Measurements from ENCODE around the gene ORC4. TPM values are rescaled to one million over a fixed set of nuclear protein-coding genes. Genes with fewer than 3 reads are reported as not detected.
A peak's percentile ranks its signal among the peaks of the same experiment; 100 is the strongest.

ORC4 gene
- polyA plus RNA-seq (2013, experiment 1 of 4): 81.0 TPM
- 96.6 TPM for polyA plus RNA-seq (2013, experiment 2 of 4)
- polyA plus RNA-seq (2013, experiment 3 of 4): 69.1 TPM
- 73.2 TPM for polyA plus RNA-seq (2013, experiment 4 of 4)

DNA sequence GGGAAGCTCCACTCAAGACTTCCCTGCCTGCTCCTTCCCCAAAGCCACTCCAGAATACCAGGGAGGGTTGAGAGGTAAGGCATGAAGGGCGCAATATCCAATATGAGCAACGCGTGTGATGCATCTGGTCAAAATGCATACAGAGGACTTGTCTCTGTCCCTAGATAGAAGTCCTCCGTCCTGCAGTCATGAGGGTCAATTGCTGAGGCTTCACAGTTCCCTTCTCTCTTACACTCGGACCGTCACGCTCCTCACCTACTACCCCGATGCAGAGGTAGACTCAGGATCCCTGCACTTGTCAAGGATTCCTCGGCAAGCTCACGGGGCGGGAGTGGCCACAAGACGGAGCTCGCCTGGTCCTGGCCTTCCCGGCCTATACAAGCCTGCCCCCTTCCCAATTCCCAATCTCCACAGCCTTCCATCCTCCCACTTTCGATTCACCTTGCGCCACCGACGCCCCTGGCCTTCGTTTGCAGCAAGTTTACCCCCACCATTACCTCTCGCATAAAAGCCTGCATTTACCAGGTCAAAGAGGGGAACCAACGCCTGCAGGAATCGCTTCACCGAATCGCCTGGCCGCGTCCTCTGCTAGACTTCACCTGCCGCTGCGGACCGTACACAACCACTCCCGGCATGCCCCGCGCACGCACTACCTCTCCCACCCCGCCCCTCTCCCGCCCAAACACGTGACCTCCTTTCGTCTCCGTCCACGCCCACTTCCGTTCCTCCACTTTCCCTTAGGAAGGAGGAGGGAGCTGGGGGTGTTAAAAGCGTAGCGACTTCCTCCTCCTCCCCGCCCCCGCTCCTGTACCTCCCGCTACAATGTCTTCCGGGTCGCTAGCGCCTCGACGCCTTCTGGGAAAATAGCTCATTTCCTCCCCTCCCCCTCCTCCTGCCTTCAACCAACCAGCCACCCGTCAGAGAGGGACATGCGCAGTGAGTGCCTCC lies at the start of gene ORC4:
TSS of gene ORC4 (minus strand) at position 627 of the 948 bp plus-strand sequence. CDS start 44,779 bp downstream, outside the sequence.
- Histone ChIP-seq H3K36me3 (ENCODE audit: control insufficient read depth, insufficient read depth, low read length) (no peaks in the 10 kb centered on the region), H3K27ac (ENCODE audit: insufficient read depth, low read depth, low read length, poor library complexity, severe bottlenecking) (peak within 1 kb of the TSS; percentile 89), H3K4me1 (ENCODE audit: control insufficient read depth, insufficient read depth, low read length) (peaks cover 4% of the 10 kb centered on the region), H3K27me3 (ENCODE audit: control insufficient read depth, insufficient read depth, low read length, poor library complexity, severe bottlenecking) (no peaks in the 10 kb centered on the region), H3K9me3 (ENCODE audit: control insufficient read depth, low read length) (no peaks in the 10 kb centered on the region), H3K4me3 (ENCODE audit: insufficient read depth, low read depth, low read length) (peak within 1 kb of the TSS; percentile 75)
- WGBS, 2 experiments: 0 to 1% methylated on average over 51 to 52 of the region's 52 CpGs

DNA sequence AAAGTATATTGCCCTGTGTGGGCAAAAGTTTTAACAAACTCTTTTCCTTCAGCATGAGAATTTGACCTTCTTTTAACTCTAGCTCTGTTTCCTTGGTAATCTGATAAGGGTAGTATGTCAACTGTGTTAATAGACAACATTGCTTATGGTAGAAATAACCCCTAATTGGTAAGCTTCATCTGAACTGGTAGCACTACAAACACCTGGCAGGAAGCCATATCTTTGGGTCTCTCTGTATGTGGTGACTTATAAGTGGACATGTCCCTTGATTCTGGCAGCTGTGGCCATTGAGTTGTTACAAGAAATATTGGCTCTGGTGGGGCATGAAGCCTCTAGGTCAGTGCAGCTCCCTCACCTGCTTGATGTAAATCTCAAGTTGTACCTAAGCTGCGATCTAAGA lies 47.3 kb upstream of the ORC4 start:
- no peaks in the 10 kb centered on the region for H3K36me3 ChIP-seq (ENCODE audit: control insufficient read depth, insufficient read depth, low read length)
- 83 to 98% methylated on average over 1 of the region's 1 CpG for WGBS, 2 experiments
- no peak overlapping the region for H3K4me3 ChIP-seq (ENCODE audit: insufficient read depth, low read depth, low read length)
- H3K27me3 ChIP-seq (ENCODE audit: control insufficient read depth, insufficient read depth, low read length, poor library complexity, severe bottlenecking): no peaks in the 10 kb centered on the region
- no peaks in the 10 kb centered on the region for H3K4me1 ChIP-seq (ENCODE audit: control insufficient read depth, insufficient read depth, low read length)
- H3K27ac ChIP-seq (ENCODE audit: insufficient read depth, low read depth, low read length, poor library complexity, severe bottlenecking): no peak overlapping the region
- no peaks in the 10 kb centered on the region for H3K9me3 ChIP-seq (ENCODE audit: control insufficient read depth, low read length)

DNA sequence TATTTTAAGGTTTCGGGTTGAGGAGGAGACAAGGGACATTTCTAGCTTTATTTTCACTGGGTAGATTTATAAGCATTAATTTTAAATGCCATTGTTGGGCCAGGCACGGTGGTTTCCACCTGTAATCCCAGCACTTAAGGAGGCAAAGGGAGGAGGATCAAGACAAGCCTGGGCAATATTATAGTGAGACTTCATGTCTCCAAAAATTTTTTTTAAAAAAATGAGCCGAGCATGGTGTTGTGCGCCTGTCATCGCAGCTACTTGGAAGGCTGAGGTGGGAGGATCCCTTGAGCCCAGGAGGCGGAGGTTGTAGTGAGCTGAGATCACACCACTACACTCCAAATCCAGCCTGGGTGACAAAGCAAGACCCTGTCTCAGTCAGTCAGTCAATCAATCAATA lies 45.4 kb upstream of the ORC4 start:
- Histone ChIP-seq H3K4me1 (ENCODE audit: control insufficient read depth, insufficient read depth, low read length) (no peaks in the 10 kb centered on the region), H3K27me3 (ENCODE audit: control insufficient read depth, insufficient read depth, low read length, poor library complexity, severe bottlenecking) (no peaks in the 10 kb centered on the region), H3K9me3 (ENCODE audit: control insufficient read depth, low read length) (no peaks in the 10 kb centered on the region), H3K36me3 (ENCODE audit: control insufficient read depth, insufficient read depth, low read length) (no peaks in the 10 kb centered on the region), H3K4me3 (ENCODE audit: insufficient read depth, low read depth, low read length) (no peak overlapping the region), H3K27ac (ENCODE audit: insufficient read depth, low read depth, low read length, poor library complexity, severe bottlenecking) (no peak overlapping the region)
- 92 to 97% methylated on average over 6 of the region's 6 CpGs for WGBS, 2 experiments

DNA sequence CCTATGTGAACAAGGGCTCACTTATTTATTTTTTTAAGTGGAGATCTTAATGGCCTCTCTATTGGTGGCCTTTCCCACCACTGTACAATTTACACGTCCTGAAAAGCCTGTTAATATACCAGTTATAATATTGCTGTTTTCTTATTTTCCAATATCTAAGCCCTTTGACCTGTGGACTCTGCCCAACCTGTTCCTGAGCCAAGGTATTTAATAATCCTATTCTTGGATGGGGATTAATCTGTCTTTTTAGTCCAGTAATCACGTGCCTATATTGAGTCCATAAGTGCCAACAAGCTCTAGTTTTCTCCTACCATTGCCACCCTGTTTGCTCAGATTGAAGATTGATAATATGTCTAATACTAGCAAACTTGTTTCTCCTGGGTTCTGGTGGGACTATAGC lies 43.1 kb upstream of the ORC4 start:
- WGBS, 2 experiments: 83 to 95% methylated on average over 1 to 2 of the region's 2 CpGs
- H3K4me1 ChIP-seq (ENCODE audit: control insufficient read depth, insufficient read depth, low read length): no peaks in the 10 kb centered on the region
- no peak overlapping the region for H3K27ac ChIP-seq (ENCODE audit: insufficient read depth, low read depth, low read length, poor library complexity, severe bottlenecking)

GRCh38 chr2:148058641-148059040 lies 38.1 kb upstream of the ORC4 start:
- WGBS, 2 experiments: 100% methylated on average over 1 of the region's 1 CpG
- no peaks in the 10 kb centered on the region for H3K27me3 ChIP-seq (ENCODE audit: control insufficient read depth, insufficient read depth, low read length, poor library complexity, severe bottlenecking)
- H3K27ac ChIP-seq (ENCODE audit: insufficient read depth, low read depth, low read length, poor library complexity, severe bottlenecking): no peak overlapping the region
- no peak overlapping the region for H3K4me3 ChIP-seq (ENCODE audit: insufficient read depth, low read depth, low read length)
- H3K36me3 ChIP-seq (ENCODE audit: control insufficient read depth, insufficient read depth, low read length): no peaks in the 10 kb centered on the region
- no peaks in the 10 kb centered on the region for H3K4me1 ChIP-seq (ENCODE audit: control insufficient read depth, insufficient read depth, low read length)
- no peaks in the 10 kb centered on the region for H3K9me3 ChIP-seq (ENCODE audit: control insufficient read depth, low read length)

More for the DNA sequence above, 43.1 kb upstream of the ORC4 start:
- Histone ChIP-seq H3K9me3 (ENCODE audit: control insufficient read depth, low read length) (no peaks in the 10 kb centered on the region), H3K4me3 (ENCODE audit: insufficient read depth, low read depth, low read length) (no peak overlapping the region), H3K27me3 (ENCODE audit: control insufficient read depth, insufficient read depth, low read length, poor library complexity, severe bottlenecking) (no peaks in the 10 kb centered on the region), H3K36me3 (ENCODE audit: control insufficient read depth, insufficient read depth, low read length) (no peaks in the 10 kb centered on the region)

GRCh38 chr2:148052687-148053086 lies 32.1 kb upstream of the ORC4 start:
- Histone ChIP-seq H3K4me3 (ENCODE audit: insufficient read depth, low read depth, low read length) (no peak overlapping the region), H3K36me3 (ENCODE audit: control insufficient read depth, insufficient read depth, low read length) (no peaks in the 10 kb centered on the region), H3K9me3 (ENCODE audit: control insufficient read depth, low read length) (no peaks in the 10 kb centered on the region), H3K27ac (ENCODE audit: insufficient read depth, low read depth, low read length, poor library complexity, severe bottlenecking) (no peak overlapping the region), H3K4me1 (ENCODE audit: control insufficient read depth, insufficient read depth, low read length) (no peaks in the 10 kb centered on the region), H3K27me3 (ENCODE audit: control insufficient read depth, insufficient read depth, low read length, poor library complexity, severe bottlenecking) (no peaks in the 10 kb centered on the region)
- 92 to 100% methylated on average over 1 to 3 of the region's 3 CpGs for WGBS, 2 experiments

- no peaks in the 10 kb centered on the region for H3K36me3 ChIP-seq (ENCODE audit: control insufficient read depth, insufficient read depth, low read length)
- H3K27me3 ChIP-seq (ENCODE audit: control insufficient read depth, insufficient read depth, low read length, poor library complexity, severe bottlenecking): no peaks in the 10 kb centered on the region
- no peaks in the 10 kb centered on the region for H3K9me3 ChIP-seq (ENCODE audit: control insufficient read depth, low read length)
- no peak overlapping the region for H3K4me3 ChIP-seq (ENCODE audit: insufficient read depth, low read depth, low read length)
- H3K4me1 ChIP-seq (ENCODE audit: control insufficient read depth, insufficient read depth, low read length): no peaks in the 10 kb centered on the region
- H3K27ac ChIP-seq (ENCODE audit: insufficient read depth, low read depth, low read length, poor library complexity, severe bottlenecking): no peak overlapping the region
These were observed 28.7 kb upstream of the ORC4 start for GRCh38 chr2:148049284-148049683.

GRCh38 chr2:148048475-148049221 lies 28.1 kb upstream of the ORC4 start:
- WGBS, 2 experiments: 93 to 97% methylated on average over 1 of the region's 1 CpG
- H3K36me3 ChIP-seq (ENCODE audit: control insufficient read depth, insufficient read depth, low read length): no peaks in the 10 kb centered on the region
- H3K4me1 ChIP-seq (ENCODE audit: control insufficient read depth, insufficient read depth, low read length): no peaks in the 10 kb centered on the region
- H3K27ac ChIP-seq (ENCODE audit: insufficient read depth, low read depth, low read length, poor library complexity, severe bottlenecking): no peak overlapping the region
- H3K9me3 ChIP-seq (ENCODE audit: control insufficient read depth, low read length): no peaks in the 10 kb centered on the region
- no peak overlapping the region for H3K4me3 ChIP-seq (ENCODE audit: insufficient read depth, low read depth, low read length)
- H3K27me3 ChIP-seq (ENCODE audit: control insufficient read depth, insufficient read depth, low read length, poor library complexity, severe bottlenecking): no peaks in the 10 kb centered on the region

- 93 to 99% methylated on average over 1 of the region's 1 CpG for WGBS, 2 experiments
- no peaks in the 10 kb centered on the region for H3K27me3 ChIP-seq (ENCODE audit: control insufficient read depth, insufficient read depth, low read length, poor library complexity, severe bottlenecking)
- no peak overlapping the region for H3K4me3 ChIP-seq (ENCODE audit: insufficient read depth, low read depth, low read length)
- H3K27ac ChIP-seq (ENCODE audit: insufficient read depth, low read depth, low read length, poor library complexity, severe bottlenecking): no peak overlapping the region
- no peaks in the 10 kb centered on the region for H3K4me1 ChIP-seq (ENCODE audit: control insufficient read depth, insufficient read depth, low read length)
- H3K36me3 ChIP-seq (ENCODE audit: control insufficient read depth, insufficient read depth, low read length): no peaks in the 10 kb centered on the region
- no peaks in the 10 kb centered on the region for H3K9me3 ChIP-seq (ENCODE audit: control insufficient read depth, low read length)
These were observed 26.3 kb upstream of the ORC4 start for GRCh38 chr2:148046802-148047201.

GRCh38 chr2:148044322-148044721 lies 23.8 kb upstream of the ORC4 start:
- Histone ChIP-seq H3K9me3 (ENCODE audit: control insufficient read depth, low read length) (no peaks in the 10 kb centered on the region), H3K4me1 (ENCODE audit: control insufficient read depth, insufficient read depth, low read length) (no peaks in the 10 kb centered on the region), H3K27me3 (ENCODE audit: control insufficient read depth, insufficient read depth, low read length, poor library complexity, severe bottlenecking) (no peaks in the 10 kb centered on the region), H3K27ac (ENCODE audit: insufficient read depth, low read depth, low read length, poor library complexity, severe bottlenecking) (no peak overlapping the region), H3K36me3 (ENCODE audit: control insufficient read depth, insufficient read depth, low read length) (no peaks in the 10 kb centered on the region), H3K4me3 (ENCODE audit: insufficient read depth, low read depth, low read length) (no peak overlapping the region)
- 96 to 100% methylated on average over 2 of the region's 2 CpGs for WGBS, 2 experiments

Measured in ectodermal cell (in vitro differentiated cells).